Mesenchymal stem cell (in vitro differentiated cells and primary cell): ENCODE results near the gene TAF15.

Experiments
- DNase-seq: peaks from one replicate; pipeline ENCODE4 v3.0.0-alpha.2; 2013
- H2AFZ ChIP-seq: one replicate; pipeline ENCODE4 v1.6.1; 2013; ENCODE audit warnings: low read depth, mild to moderate bottlenecking, control low read depth, inconsistent platforms, low read length, moderate library complexity
- H2AK5ac ChIP-seq: 2 replicates; pipeline ENCODE4 v1.6.1; 2013; ENCODE audit warnings: low read length, moderate library complexity, mild to moderate bottlenecking, inconsistent platforms; ENCODE audit not compliant: severe bottlenecking
- H2BK120ac ChIP-seq: one replicate; pipeline ENCODE4 v1.6.1; 2013; ENCODE audit warnings: low read depth, mild to moderate bottlenecking, inconsistent platforms, low read length, moderate library complexity
- H2BK12ac ChIP-seq, 2 experiments: one replicate each; pipeline ENCODE4 v1.6.1; 2013; ENCODE audit warnings: inconsistent platforms in 2 of 2, low read length in 2 of 2, mild to moderate bottlenecking in 2 of 2, moderate library complexity in 2 of 2, control low read depth in 1 of 2
- H2BK15ac ChIP-seq: one replicate; pipeline ENCODE4 v1.6.1; 2013; ENCODE audit warnings: mild to moderate bottlenecking, low read depth, inconsistent platforms; ENCODE audit not compliant: poor library complexity, severe bottlenecking
- H2BK5ac ChIP-seq: 2 replicates; pipeline ENCODE4 v1.6.1; 2013; ENCODE audit warnings: low read depth, mild to moderate bottlenecking, low read length, control low read depth, inconsistent platforms; ENCODE audit not compliant: poor library complexity, severe bottlenecking
- H3K14ac ChIP-seq, 2 experiments: one replicate each; pipeline ENCODE4 v1.6.1; 2013; ENCODE audit warnings: inconsistent platforms in 2 of 2, low read length in 2 of 2, control low read depth in 1 of 2, mild to moderate bottlenecking in 1 of 2, moderate library complexity in 1 of 2
- H3K18ac ChIP-seq, 2 experiments: one replicate each; pipeline ENCODE4 v1.6.1; 2013; ENCODE audit warnings: inconsistent platforms in 2 of 2, low read length in 2 of 2, control low read depth in 1 of 2, low read depth in 1 of 2, mild to moderate bottlenecking in 1 of 2
- H3K23ac ChIP-seq, 2 experiments: one replicate each; pipeline ENCODE4 v1.6.1; 2013; ENCODE audit warnings: inconsistent platforms in 2 of 2, low read length in 2 of 2, mild to moderate bottlenecking in 2 of 2, moderate library complexity in 2 of 2, control low read depth in 1 of 2
- H3K27ac ChIP-seq: 2 replicates; pipeline ENCODE4 v1.5.1; 2013; ENCODE audit warnings: mild to moderate bottlenecking, moderate library complexity, low read length, control low read depth, inconsistent platforms; ENCODE audit not compliant: poor library complexity, severe bottlenecking
- H3K27me3 ChIP-seq, 2 experiments: 2 replicates each; pipeline versions ENCODE4 v1.6.1 to v1.7.0; 2013; ENCODE audit warnings: low read length in 2 of 2, mild to moderate bottlenecking in 2 of 2, moderate library complexity in 2 of 2, control low read depth in 1 of 2, inconsistent platforms in 1 of 2; ENCODE audit not compliant: control insufficient read depth in 1 of 2, insufficient read depth in 1 of 2
- H3K36me3 ChIP-seq, 2 experiments: 2 replicates each; pipeline versions ENCODE4 v1.6.1 to v1.7.0; 2013; ENCODE audit warnings: low read length in 2 of 2, control low read depth in 1 of 2, inconsistent platforms in 1 of 2, low read depth in 1 of 2, mild to moderate bottlenecking in 1 of 2; ENCODE audit not compliant: insufficient read depth in 2 of 2, control insufficient read depth in 1 of 2
- H3K4ac ChIP-seq, 2 experiments: one replicate each; pipeline ENCODE4 v1.6.1; 2013; ENCODE audit warnings: inconsistent platforms in 2 of 2, low read length in 2 of 2, mild to moderate bottlenecking in 2 of 2, moderate library complexity in 2 of 2, control low read depth in 1 of 2, low read depth in 1 of 2
- H3K4me1 ChIP-seq: 2 replicates; pipeline ENCODE4 v1.6.1; 2013; ENCODE audit warnings: low read depth, low read length, control low read depth; ENCODE audit not compliant: control insufficient read depth, insufficient read depth
- H3K4me2 ChIP-seq: 2 replicates; pipeline ENCODE4 v1.6.1; 2013; ENCODE audit warnings: low read length, mild to moderate bottlenecking, inconsistent platforms; ENCODE audit not compliant: poor library complexity, severe bottlenecking
- H3K4me3 ChIP-seq, 2 experiments: 2 replicates each; pipeline versions ENCODE4 v1.5.1 to v1.7.0; 2013; ENCODE audit warnings: low read length in 2 of 2, mild to moderate bottlenecking in 2 of 2, control low read depth in 1 of 2, low read depth in 1 of 2; ENCODE audit not compliant: insufficient read depth in 1 of 2
- H3K79me1 ChIP-seq: replicated peaks from 2 replicates; pipeline ENCODE4 v1.6.1; 2013; ENCODE audit warnings: mild to moderate bottlenecking, control low read depth, low read length, inconsistent platforms; ENCODE audit not compliant: poor library complexity, severe bottlenecking
- H3K9ac ChIP-seq: 2 replicates; pipeline ENCODE4 v1.7.0; 2013; ENCODE audit warnings: mild to moderate bottlenecking, low read length, moderate library complexity
- H3K9me3 ChIP-seq: 2 replicates; pipeline ENCODE4 v1.7.0; 2013; ENCODE audit warnings: mild to moderate bottlenecking, low read length; ENCODE audit not compliant: control insufficient read depth
- H4K8ac ChIP-seq: one replicate; pipeline ENCODE4 v1.6.1; 2013; ENCODE audit warnings: inconsistent platforms, mild to moderate bottlenecking, low read length, moderate library complexity
- H4K91ac ChIP-seq: one replicate; pipeline ENCODE4 v1.6.1; 2013; ENCODE audit warnings: mild to moderate bottlenecking, low read length, inconsistent platforms
- WGBS: methylation state at CpG from one replicate; pipeline ENCODE4 v1.1.7; 2013; ENCODE audit warnings: mixed read lengths; 5-methylcytosine and 5-hydroxymethylcytosine counted together

TAF15 gene

GRCh38 chr17:35842239-35842638 is 33.0 kb downstream of the TAF15 start:
- no peak overlapping the region for H2BK15ac ChIP-seq
- DNase-seq: no peak
- no peak overlapping the region for H2AFZ ChIP-seq
- H3K27ac ChIP-seq: no peak overlapping the region
- H2BK120ac ChIP-seq: no peak overlapping the region
- H3K36me3 ChIP-seq: peaks cover 46 to 88% of the 10 kb centered on the region in 2 experiments
- no peaks in the 10 kb centered on the region for H3K9me3 ChIP-seq
- H3K9ac ChIP-seq: no peak overlapping the region
- no peak overlapping the region for H2AK5ac ChIP-seq
- H2BK12ac ChIP-seq: no peak overlapping the region
- no peak overlapping the region for H3K4me3 ChIP-seq
- no peak overlapping the region for H3K23ac ChIP-seq
- WGBS: 98% methylated on average over 5 of the region's 5 CpGs
- H4K8ac ChIP-seq: no peak overlapping the region
- H3K4me2 ChIP-seq: no peak overlapping the region
- no peak overlapping the region for H4K91ac ChIP-seq
- no peak overlapping the region for H3K18ac ChIP-seq
- H3K79me1 ChIP-seq: peaks cover 18% of the 10 kb centered on the region
- no peaks in the 10 kb centered on the region for H3K4me1 ChIP-seq
- H3K4ac ChIP-seq: no peak overlapping the region
- no peak overlapping the region for H3K14ac ChIP-seq
- no peak overlapping the region for H2BK5ac ChIP-seq
- H3K27me3 ChIP-seq: no peaks in the 10 kb centered on the region

GRCh38 chr17:35843698-35844097 is 34.4 kb downstream of the TAF15 start:
- Histone ChIP-seq H3K36me3 (peaks cover 38 to 88% of the 10 kb centered on the region in 2 experiments), H3K4me1 (no peaks in the 10 kb centered on the region), H3K9me3 (no peaks in the 10 kb centered on the region), H3K27me3 (no peaks in the 10 kb centered on the region), H2AK5ac (no peak overlapping the region), H2BK15ac (no peak overlapping the region), H3K4me3 (no peak overlapping the region), H2BK120ac (no peak overlapping the region), H3K18ac (no peak overlapping the region), H3K14ac (no peak overlapping the region), H3K9ac (no peak overlapping the region), H3K27ac (no peak overlapping the region), H4K91ac (no peak overlapping the region), H4K8ac (no peak overlapping the region), H3K4ac (no peak overlapping the region), H2BK5ac (no peak overlapping the region), H3K79me1 (peaks cover 20% of the 10 kb centered on the region), H2BK12ac (no peak overlapping the region), H2AFZ (no peak overlapping the region), H3K4me2 (no peak overlapping the region), H3K23ac (no peak overlapping the region)
- WGBS: 100% methylated on average over 2 of the region's 2 CpGs
- no peak for DNase-seq

- Histone ChIP-seq H3K14ac (no peak overlapping the region), H2BK15ac (no peak overlapping the region), H3K4ac (no peak overlapping the region), H4K8ac (no peak overlapping the region), H3K36me3 (peaks cover 36 to 90% of the 10 kb centered on the region in 2 experiments), H2AK5ac (no peak overlapping the region), H3K27ac (no peak overlapping the region), H2AFZ (no peak overlapping the region), H3K79me1 (peaks cover 22% of the 10 kb centered on the region), H2BK5ac (no peak overlapping the region), H2BK120ac (no peak overlapping the region), H3K9ac (no peak overlapping the region), H3K27me3 (no peaks in the 10 kb centered on the region), H3K4me3 (no peak overlapping the region), H3K9me3 (no peaks in the 10 kb centered on the region), H3K23ac (no peak overlapping the region), H3K4me1 (no peaks in the 10 kb centered on the region), H3K4me2 (no peak overlapping the region), H2BK12ac (no peak overlapping the region), H3K18ac (no peak overlapping the region), H4K91ac (no peak overlapping the region)
- no peak for DNase-seq
- 97% methylated on average over 19 of the region's 19 CpGs for WGBS
These were observed 35.3 kb downstream of the TAF15 start for GRCh38 chr17:35844547-35844946.

DNA sequence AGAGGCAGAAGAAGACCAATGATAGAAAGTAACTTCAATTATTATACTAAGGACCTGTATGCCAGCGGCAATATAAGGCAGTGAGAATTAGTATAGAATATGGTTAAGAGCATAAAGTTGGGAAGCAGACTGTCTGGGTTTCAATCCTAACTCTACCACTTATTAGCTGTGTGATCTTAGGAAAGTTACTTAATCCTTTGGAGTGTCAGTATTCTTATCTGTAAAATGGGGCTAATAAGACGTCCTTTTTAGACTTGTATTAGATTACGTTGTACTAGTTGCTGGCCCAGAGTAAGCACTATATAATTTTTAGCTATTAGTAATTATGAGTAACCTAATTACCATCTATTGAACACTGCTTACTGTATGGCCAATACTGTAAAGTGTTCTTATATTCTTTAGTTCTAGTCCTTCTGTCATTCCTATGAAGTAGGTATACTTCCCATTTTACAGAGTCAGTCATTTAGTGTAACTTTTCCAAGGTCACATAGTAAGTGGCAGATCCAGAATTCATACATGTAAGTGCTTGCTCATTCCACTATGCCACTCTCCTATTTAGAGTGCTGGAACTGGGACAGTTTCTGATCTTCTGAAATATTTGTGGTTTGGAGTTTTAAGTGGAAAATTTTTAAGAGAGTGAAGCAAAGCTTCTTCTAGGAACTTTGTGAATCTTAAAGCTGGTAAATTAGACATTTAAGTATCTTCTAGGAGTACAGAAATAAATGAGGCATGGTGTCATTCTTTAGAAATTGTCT is 36.9 kb downstream of the TAF15 start:
- Histone ChIP-seq H4K91ac (no peak overlapping the region), H3K36me3 (peaks cover 35 to 86% of the 10 kb centered on the region in 2 experiments), H3K27ac (no peak overlapping the region), H3K9me3 (no peaks in the 10 kb centered on the region), H3K23ac (no peak overlapping the region), H3K4me3 (no peak overlapping the region), H2BK15ac (no peak overlapping the region), H3K79me1 (peaks cover 26% of the 10 kb centered on the region), H2AFZ (no peak overlapping the region), H2BK120ac (no peak overlapping the region), H3K18ac (no peak overlapping the region), H2AK5ac (no peak overlapping the region), H3K4me1 (no peaks in the 10 kb centered on the region), H2BK5ac (no peak overlapping the region), H3K14ac (no peak overlapping the region), H3K4ac (no peak overlapping the region), H3K4me2 (no peak overlapping the region), H3K9ac (no peak overlapping the region), H4K8ac (no peak overlapping the region), H3K27me3 (no peaks in the 10 kb centered on the region), H2BK12ac (no peak overlapping the region)
- 100% methylated on average over 2 of the region's 3 CpGs for WGBS
- DNase-seq: peak; percentile 37
